C4-2B (cell line): ENCODE data around the gene SULT1A2.

Experiments
- ZFX ChIP-seq: fragments of 450-650 bp; IDR thresholded peaks from 2 replicates; pipeline ENCODE4 v1.6.1; 2017
- TF ChIP-seq, protein P1 (sequence below): fragments of 450-650 bp; conservative IDR thresholded peaks from 2 replicates; pipeline ENCODE4 v1.5.1; 2017; ENCODE audit warnings: mild to moderate bottlenecking

GRCh38 chr16:28544998-28545397 lies 51.9 kb downstream of the SULT1A2 start:
- TF ChIP-seq, protein P1, sequence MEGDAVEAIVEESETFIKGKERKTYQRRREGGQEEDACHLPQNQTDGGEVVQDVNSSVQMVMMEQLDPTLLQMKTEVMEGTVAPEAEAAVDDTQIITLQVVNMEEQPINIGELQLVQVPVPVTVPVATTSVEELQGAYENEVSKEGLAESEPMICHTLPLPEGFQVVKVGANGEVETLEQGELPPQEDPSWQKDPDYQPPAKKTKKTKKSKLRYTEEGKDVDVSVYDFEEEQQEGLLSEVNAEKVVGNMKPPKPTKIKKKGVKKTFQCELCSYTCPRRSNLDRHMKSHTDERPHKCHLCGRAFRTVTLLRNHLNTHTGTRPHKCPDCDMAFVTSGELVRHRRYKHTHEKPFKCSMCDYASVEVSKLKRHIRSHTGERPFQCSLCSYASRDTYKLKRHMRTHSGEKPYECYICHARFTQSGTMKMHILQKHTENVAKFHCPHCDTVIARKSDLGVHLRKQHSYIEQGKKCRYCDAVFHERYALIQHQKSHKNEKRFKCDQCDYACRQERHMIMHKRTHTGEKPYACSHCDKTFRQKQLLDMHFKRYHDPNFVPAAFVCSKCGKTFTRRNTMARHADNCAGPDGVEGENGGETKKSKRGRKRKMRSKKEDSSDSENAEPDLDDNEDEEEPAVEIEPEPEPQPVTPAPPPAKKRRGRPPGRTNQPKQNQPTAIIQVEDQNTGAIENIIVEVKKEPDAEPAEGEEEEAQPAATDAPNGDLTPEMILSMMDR: no peak
- no peak for TF ChIP-seq ZFX
